ENCODE data around the gene ABCB4.

The ABCB4 gene

DNA sequence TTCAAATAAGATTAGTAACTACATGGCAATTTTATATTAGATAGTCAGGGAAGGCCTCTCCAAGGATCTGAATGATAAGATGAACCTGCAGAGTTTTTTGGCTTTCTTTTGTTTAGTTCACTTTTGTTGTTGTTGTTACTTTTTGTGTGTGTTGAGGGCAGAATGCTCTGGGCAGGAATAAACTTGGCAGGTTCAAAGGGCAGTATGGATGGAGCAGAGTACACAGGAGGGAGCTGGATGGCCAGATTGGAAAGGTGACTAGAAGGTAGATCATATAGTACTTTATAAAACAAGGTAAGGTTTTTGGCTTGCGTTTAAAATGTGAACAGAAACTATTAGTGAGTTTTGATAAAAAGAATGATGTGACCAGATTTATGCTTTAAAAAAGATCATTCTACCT, 112.1 kb downstream of the ABCB4 start:
- no peak overlapping the region for H3K4me2 ChIP-seq (ENCODE audit: low read depth, low read length, poor library complexity, severe bottlenecking)
- H3K79me2 ChIP-seq (ENCODE audit: insufficient read depth, low read length), result no peaks in the 10 kb centered on the region
- peaks cover 8% of the 10 kb centered on the region for H3K36me3 ChIP-seq (ENCODE audit: insufficient read depth, low read length)
- no peak overlapping the region for H3K4me3 ChIP-seq (ENCODE audit: low read length, poor library complexity, severe bottlenecking)
- H3F3A ChIP-seq (ENCODE audit: low read depth), result no peaks in the 10 kb centered on the region
- no peaks in the 10 kb centered on the region for H3K4me1 ChIP-seq (ENCODE audit: insufficient read depth, low read length, poor library complexity, severe bottlenecking)
- H3K9ac ChIP-seq (ENCODE audit: low read depth, low read length, poor library complexity, severe bottlenecking), result no peak overlapping the region
- no peaks in the 10 kb centered on the region for H3K9me2 ChIP-seq (replicated peaks; ENCODE audit: low read depth, low read length)
- no peaks in the 10 kb centered on the region for H3K9me3 ChIP-seq (ENCODE audit: insufficient read depth, low read depth, low read length)
- no peaks in the 10 kb centered on the region for H3K27me3 ChIP-seq (ENCODE audit: insufficient read depth, low read length, poor library complexity, severe bottlenecking)
- TF ChIP-seq, protein P1, sequence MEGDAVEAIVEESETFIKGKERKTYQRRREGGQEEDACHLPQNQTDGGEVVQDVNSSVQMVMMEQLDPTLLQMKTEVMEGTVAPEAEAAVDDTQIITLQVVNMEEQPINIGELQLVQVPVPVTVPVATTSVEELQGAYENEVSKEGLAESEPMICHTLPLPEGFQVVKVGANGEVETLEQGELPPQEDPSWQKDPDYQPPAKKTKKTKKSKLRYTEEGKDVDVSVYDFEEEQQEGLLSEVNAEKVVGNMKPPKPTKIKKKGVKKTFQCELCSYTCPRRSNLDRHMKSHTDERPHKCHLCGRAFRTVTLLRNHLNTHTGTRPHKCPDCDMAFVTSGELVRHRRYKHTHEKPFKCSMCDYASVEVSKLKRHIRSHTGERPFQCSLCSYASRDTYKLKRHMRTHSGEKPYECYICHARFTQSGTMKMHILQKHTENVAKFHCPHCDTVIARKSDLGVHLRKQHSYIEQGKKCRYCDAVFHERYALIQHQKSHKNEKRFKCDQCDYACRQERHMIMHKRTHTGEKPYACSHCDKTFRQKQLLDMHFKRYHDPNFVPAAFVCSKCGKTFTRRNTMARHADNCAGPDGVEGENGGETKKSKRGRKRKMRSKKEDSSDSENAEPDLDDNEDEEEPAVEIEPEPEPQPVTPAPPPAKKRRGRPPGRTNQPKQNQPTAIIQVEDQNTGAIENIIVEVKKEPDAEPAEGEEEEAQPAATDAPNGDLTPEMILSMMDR (conservative IDR thresholded peaks at IDR 0.05; ENCODE audit: low read length), result no peak
- TF ChIP-seq EZH2phosphoT487 (IDR thresholded peaks at IDR 0.05; ENCODE audit: borderline replicate concordance), result no peak
- H2AFZ ChIP-seq (ENCODE audit: low read length), result no peak overlapping the region
- no peaks in the 10 kb centered on the region for H4K20me1 ChIP-seq (ENCODE audit: insufficient read depth, low read length, poor library complexity, severe bottlenecking)

DNA sequence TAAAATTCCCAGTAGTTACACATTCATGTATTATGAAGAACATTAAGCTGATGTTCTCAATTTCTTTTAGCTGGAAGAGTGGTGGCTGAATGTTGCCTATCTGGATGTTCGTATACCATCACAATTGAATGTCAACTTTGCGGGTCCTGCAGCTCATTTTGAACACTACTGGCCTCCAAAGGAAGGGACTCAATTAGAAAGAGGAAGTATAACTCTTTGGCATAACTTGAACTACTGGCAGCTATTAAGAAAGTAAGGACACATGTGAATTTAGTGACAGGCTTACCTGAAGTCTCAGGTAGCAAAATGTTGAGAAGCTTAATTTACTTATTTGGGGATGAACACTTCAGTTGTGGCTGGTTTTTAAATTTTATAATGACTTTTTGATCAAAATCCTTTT, 114.2 kb downstream of the ABCB4 start:
- peaks cover 8% of the 10 kb centered on the region for H3K36me3 ChIP-seq (ENCODE audit: insufficient read depth, low read length)
- no peaks in the 10 kb centered on the region for H3F3A ChIP-seq (ENCODE audit: low read depth)
- no peaks in the 10 kb centered on the region for H3K79me2 ChIP-seq (ENCODE audit: insufficient read depth, low read length)
- H3K27me3 ChIP-seq (ENCODE audit: insufficient read depth, low read length, poor library complexity, severe bottlenecking), result no peaks in the 10 kb centered on the region
- H3K9ac ChIP-seq (ENCODE audit: low read depth, low read length, poor library complexity, severe bottlenecking), result no peak overlapping the region
- no peak overlapping the region for H3K4me3 ChIP-seq (ENCODE audit: low read length, poor library complexity, severe bottlenecking)
- TF ChIP-seq, protein P1 (conservative IDR thresholded peaks at IDR 0.05; ENCODE audit: low read length), result no peak
- no peak for TF ChIP-seq EZH2phosphoT487 (IDR thresholded peaks at IDR 0.05; ENCODE audit: borderline replicate concordance)
- no peaks in the 10 kb centered on the region for H3K4me1 ChIP-seq (ENCODE audit: insufficient read depth, low read length, poor library complexity, severe bottlenecking)
- H3K4me2 ChIP-seq (ENCODE audit: low read depth, low read length, poor library complexity, severe bottlenecking), result no peak overlapping the region
- H3K9me2 ChIP-seq (replicated peaks; ENCODE audit: low read depth, low read length), result no peaks in the 10 kb centered on the region
- no peak overlapping the region for H2AFZ ChIP-seq (ENCODE audit: low read length)
- H3K9me3 ChIP-seq (ENCODE audit: insufficient read depth, low read depth, low read length), result no peaks in the 10 kb centered on the region
- no peaks in the 10 kb centered on the region for H4K20me1 ChIP-seq (ENCODE audit: insufficient read depth, low read length, poor library complexity, severe bottlenecking)

DNA sequence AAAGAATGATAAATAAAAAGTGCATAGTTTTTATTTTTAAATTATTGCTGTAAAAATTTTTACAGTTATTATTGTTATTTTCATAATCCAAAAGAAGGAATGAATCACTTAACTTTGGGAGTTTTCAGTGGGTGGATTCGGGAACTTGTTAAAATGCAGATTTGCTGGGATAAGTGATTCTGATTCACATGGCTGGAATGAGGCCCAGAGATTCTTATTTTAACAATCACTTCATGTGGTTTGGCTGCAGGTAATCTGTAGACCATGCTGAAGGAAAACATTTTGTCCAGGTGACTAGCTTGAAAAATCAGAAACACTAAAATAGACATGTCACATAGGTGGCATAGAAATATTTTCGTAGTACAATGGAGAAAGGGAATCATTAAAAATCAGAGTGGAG, 116.1 kb downstream of the ABCB4 start:
- Histone ChIP-seq H3K9ac (ENCODE audit: low read depth, low read length, poor library complexity, severe bottlenecking) (no peak overlapping the region), H3K4me1 (ENCODE audit: insufficient read depth, low read length, poor library complexity, severe bottlenecking) (no peaks in the 10 kb centered on the region)

More for the DNA sequence above, 116.1 kb downstream of the ABCB4 start:
- Histone ChIP-seq H4K20me1 (ENCODE audit: insufficient read depth, low read length, poor library complexity, severe bottlenecking) (no peaks in the 10 kb centered on the region), H3K4me3 (ENCODE audit: low read length, poor library complexity, severe bottlenecking) (no peak overlapping the region), H3K4me2 (ENCODE audit: low read depth, low read length, poor library complexity, severe bottlenecking) (no peak overlapping the region), H3K27me3 (ENCODE audit: insufficient read depth, low read length, poor library complexity, severe bottlenecking) (no peaks in the 10 kb centered on the region), H3K36me3 (ENCODE audit: insufficient read depth, low read length) (peaks cover 15% of the 10 kb centered on the region), H3K9me2 (replicated peaks; ENCODE audit: low read depth, low read length) (no peaks in the 10 kb centered on the region), H3K79me2 (ENCODE audit: insufficient read depth, low read length) (no peaks in the 10 kb centered on the region), H3F3A (ENCODE audit: low read depth) (no peaks in the 10 kb centered on the region), H2AFZ (ENCODE audit: low read length) (no peak overlapping the region), H3K9me3 (ENCODE audit: insufficient read depth, low read depth, low read length) (peaks cover 11% of the 10 kb centered on the region; the same call in 1 of the 2 replicates)
- TF ChIP-seq, protein P1 (conservative IDR thresholded peaks at IDR 0.05; ENCODE audit: low read length), result no peak
- no peak for TF ChIP-seq EZH2phosphoT487 (IDR thresholded peaks at IDR 0.05; ENCODE audit: borderline replicate concordance)
